Measurements from ENCODE around the gene CUL2. TPM values are rescaled to one million over a fixed set of nuclear protein-coding genes. Genes with fewer than 3 reads are reported as not detected.

The CUL2 gene
- total RNA-seq, 1 donor = 29.0 TPM

DNA sequence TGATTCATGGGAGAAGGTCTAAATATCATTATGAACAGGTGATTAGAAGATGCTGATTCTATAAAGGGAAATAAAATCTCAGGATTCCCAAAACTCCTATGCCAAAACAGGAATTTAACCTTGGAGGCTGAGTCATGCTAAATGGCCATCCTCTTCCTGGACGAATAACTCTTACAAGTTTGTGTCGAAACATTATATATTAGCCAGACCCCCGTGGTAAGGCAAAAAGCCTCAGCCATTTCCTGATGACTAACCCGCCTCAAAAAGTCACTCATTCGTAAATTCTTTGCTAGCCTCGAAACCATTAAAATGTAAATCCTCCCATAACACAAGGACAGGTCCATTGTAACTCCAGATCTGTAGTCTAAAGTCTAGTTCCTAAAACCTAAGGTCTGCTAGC is 32.0 kb downstream of the CUL2 start:
- H3K4me1 ChIP-seq (ENCODE audit: insufficient read depth, low read length) = peaks cover 21% of the 10 kb centered on the region
- DNase-seq (ENCODE audit: insufficient read length, low spot score, missing footprints) = peak; percentile 95
- TF ChIP-seq, protein P1, sequence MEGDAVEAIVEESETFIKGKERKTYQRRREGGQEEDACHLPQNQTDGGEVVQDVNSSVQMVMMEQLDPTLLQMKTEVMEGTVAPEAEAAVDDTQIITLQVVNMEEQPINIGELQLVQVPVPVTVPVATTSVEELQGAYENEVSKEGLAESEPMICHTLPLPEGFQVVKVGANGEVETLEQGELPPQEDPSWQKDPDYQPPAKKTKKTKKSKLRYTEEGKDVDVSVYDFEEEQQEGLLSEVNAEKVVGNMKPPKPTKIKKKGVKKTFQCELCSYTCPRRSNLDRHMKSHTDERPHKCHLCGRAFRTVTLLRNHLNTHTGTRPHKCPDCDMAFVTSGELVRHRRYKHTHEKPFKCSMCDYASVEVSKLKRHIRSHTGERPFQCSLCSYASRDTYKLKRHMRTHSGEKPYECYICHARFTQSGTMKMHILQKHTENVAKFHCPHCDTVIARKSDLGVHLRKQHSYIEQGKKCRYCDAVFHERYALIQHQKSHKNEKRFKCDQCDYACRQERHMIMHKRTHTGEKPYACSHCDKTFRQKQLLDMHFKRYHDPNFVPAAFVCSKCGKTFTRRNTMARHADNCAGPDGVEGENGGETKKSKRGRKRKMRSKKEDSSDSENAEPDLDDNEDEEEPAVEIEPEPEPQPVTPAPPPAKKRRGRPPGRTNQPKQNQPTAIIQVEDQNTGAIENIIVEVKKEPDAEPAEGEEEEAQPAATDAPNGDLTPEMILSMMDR (IDR thresholded peaks at IDR 0.05; ENCODE audit: extremely low read depth, low read depth, low read length) = no peak
- H4K20me1 ChIP-seq (ENCODE audit: insufficient read depth, low read length) = no peaks in the 10 kb centered on the region
- no peaks in the 10 kb centered on the region for H3K27me3 ChIP-seq (ENCODE audit: insufficient read depth, low read length)
- peaks cover 21% of the 10 kb centered on the region for H3K79me2 ChIP-seq (ENCODE audit: insufficient read depth, low read length)
- peak overlapping the region; percentile 70 for H3K4me2 ChIP-seq (ENCODE audit: insufficient read depth, low read length)
- H2AFZ ChIP-seq (ENCODE audit: low read length) = no peak overlapping the region
- H3K27ac ChIP-seq (ENCODE audit: low read depth, low read length) = peak overlapping the region; percentile 74
- H3K36me3 ChIP-seq (ENCODE audit: insufficient read depth, low read length) = peaks cover 39% of the 10 kb centered on the region
- no peak overlapping the region for H3K4me3 ChIP-seq (ENCODE audit: insufficient read depth, low read length)
- H3K9me3 ChIP-seq (ENCODE audit: low read depth, low read length) = no peaks in the 10 kb centered on the region

DNA sequence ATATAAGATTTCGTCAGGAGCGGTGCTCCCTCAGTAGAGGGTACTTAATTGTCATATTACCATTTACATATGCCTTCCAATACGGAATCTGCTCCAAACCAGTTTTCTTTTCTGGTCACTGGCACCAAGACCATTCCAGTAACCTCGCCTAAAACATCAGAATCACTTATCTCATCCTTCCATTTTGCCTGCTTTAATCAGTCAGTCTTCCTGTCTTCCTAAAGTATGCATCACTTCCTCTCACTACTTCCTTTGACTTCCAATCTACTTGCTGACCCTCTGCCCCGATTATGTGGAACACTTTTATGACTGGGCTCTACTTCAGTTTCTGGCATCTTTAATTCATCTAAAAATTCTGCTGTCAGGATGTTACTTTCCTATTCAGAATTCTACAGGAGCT is 33.5 kb downstream of the CUL2 start:
- Histone ChIP-seq H3K4me1 (ENCODE audit: insufficient read depth, low read length) (peaks cover 21% of the 10 kb centered on the region), H2AFZ (ENCODE audit: low read length) (no peak overlapping the region), H4K20me1 (ENCODE audit: insufficient read depth, low read length) (no peaks in the 10 kb centered on the region), H3K79me2 (ENCODE audit: insufficient read depth, low read length) (peaks cover 21% of the 10 kb centered on the region), H3K27me3 (ENCODE audit: insufficient read depth, low read length) (no peaks in the 10 kb centered on the region), H3K36me3 (ENCODE audit: insufficient read depth, low read length) (peaks cover 36% of the 10 kb centered on the region), H3K4me2 (ENCODE audit: insufficient read depth, low read length) (no peak overlapping the region), H3K27ac (ENCODE audit: low read depth, low read length) (peak overlapping the region; percentile 2), H3K9me3 (ENCODE audit: low read depth, low read length) (no peaks in the 10 kb centered on the region), H3K4me3 (ENCODE audit: insufficient read depth, low read length) (no peak overlapping the region)
- TF ChIP-seq, protein P1 (IDR thresholded peaks at IDR 0.05; ENCODE audit: extremely low read depth, low read depth, low read length) = no peak
- no peak for DNase-seq (ENCODE audit: insufficient read length, low spot score, missing footprints)

DNA sequence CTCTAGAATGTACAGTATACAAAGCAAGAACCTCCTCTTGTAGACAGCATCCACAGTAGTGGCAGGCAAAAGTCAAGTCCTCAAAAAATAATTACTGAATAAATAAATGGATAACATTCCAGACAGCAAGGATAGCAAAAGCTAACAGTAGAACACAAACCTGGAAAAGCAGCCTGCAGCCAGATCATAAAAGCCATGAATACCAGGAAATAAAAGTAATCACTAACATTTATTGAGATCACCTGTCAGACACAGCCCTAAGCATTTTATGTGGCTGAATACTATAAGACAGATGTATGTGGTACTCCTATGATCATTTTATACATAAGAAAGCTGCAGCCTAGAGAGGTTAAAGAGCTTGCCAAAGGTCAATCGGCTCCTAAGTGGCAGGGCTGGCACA is 34.0 kb downstream of the CUL2 start:
- Histone ChIP-seq H3K79me2 (ENCODE audit: insufficient read depth, low read length) (peaks cover 21% of the 10 kb centered on the region), H3K4me3 (ENCODE audit: insufficient read depth, low read length) (no peak overlapping the region), H2AFZ (ENCODE audit: low read length) (no peak overlapping the region), H3K9me3 (ENCODE audit: low read depth, low read length) (no peaks in the 10 kb centered on the region), H3K27me3 (ENCODE audit: insufficient read depth, low read length) (no peaks in the 10 kb centered on the region), H3K36me3 (ENCODE audit: insufficient read depth, low read length) (peaks cover 36% of the 10 kb centered on the region), H4K20me1 (ENCODE audit: insufficient read depth, low read length) (no peaks in the 10 kb centered on the region), H3K27ac (ENCODE audit: low read depth, low read length) (peak overlapping the region; percentile 2), H3K4me1 (ENCODE audit: insufficient read depth, low read length) (peaks cover 21% of the 10 kb centered on the region), H3K4me2 (ENCODE audit: insufficient read depth, low read length) (no peak overlapping the region)
- DNase-seq (ENCODE audit: insufficient read length, low spot score, missing footprints) = no peak
- TF ChIP-seq, protein P1 (IDR thresholded peaks at IDR 0.05; ENCODE audit: extremely low read depth, low read depth, low read length) = no peak

DNA sequence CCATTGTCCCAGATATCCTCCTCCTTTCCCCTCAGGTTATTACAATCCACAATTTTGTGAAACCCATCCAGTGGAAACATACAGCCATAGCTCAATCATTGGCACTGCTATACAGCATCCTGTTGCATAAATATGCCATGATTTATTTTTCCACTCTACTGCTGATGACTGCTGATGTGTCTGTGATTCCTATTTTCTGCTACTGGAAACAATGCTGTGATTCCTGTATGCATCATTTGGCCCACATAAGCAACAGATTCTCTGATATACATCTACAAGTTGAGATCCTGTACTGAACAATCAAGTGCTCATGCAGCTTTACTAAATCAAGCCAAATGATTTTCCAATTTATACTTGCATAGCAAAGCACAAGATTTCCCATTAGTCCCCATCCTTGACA is 39.6 kb downstream of the CUL2 start:
- Histone ChIP-seq H3K36me3 (ENCODE audit: insufficient read depth, low read length) (peaks cover 17% of the 10 kb centered on the region), H3K9me3 (ENCODE audit: low read depth, low read length) (no peaks in the 10 kb centered on the region), H3K79me2 (ENCODE audit: insufficient read depth, low read length) (peaks cover 15% of the 10 kb centered on the region), H3K4me3 (ENCODE audit: insufficient read depth, low read length) (no peak overlapping the region), H3K27ac (ENCODE audit: low read depth, low read length) (no peak overlapping the region), H2AFZ (ENCODE audit: low read length) (no peak overlapping the region), H3K4me2 (ENCODE audit: insufficient read depth, low read length) (no peak overlapping the region), H4K20me1 (ENCODE audit: insufficient read depth, low read length) (no peaks in the 10 kb centered on the region), H3K27me3 (ENCODE audit: insufficient read depth, low read length) (no peaks in the 10 kb centered on the region), H3K4me1 (ENCODE audit: insufficient read depth, low read length) (no peaks in the 10 kb centered on the region)
- DNase-seq (ENCODE audit: insufficient read length, low spot score, missing footprints) = no peak
- TF ChIP-seq, protein P1 (IDR thresholded peaks at IDR 0.05; ENCODE audit: extremely low read depth, low read depth, low read length) = no peak
